Mucosa of rectum (tissue), 2 donors: ENCODE results near the gene GPRC5D.
A peak's percentile ranks its signal among the peaks of the same experiment; 100 is the strongest.

Experiments used
- H3K27ac ChIP-seq, 2 donors: one replicate each; pipeline ENCODE4 v1.7.0; 2013; ENCODE audit warnings: inconsistent platforms in 2 of 2, low read depth in 2 of 2, low read length in 2 of 2
- H3K27me3 ChIP-seq, 2 donors: one replicate each; pipeline ENCODE4 v1.7.0; 2013; ENCODE audit warnings: low read length in 2 of 2; ENCODE audit not compliant: control insufficient read depth in 2 of 2, insufficient read depth in 2 of 2
- H3K36me3 ChIP-seq, 2 donors: one replicate each; pipeline ENCODE4 v1.7.0; 2013; ENCODE audit warnings: low read length in 2 of 2; ENCODE audit not compliant: control insufficient read depth in 2 of 2, insufficient read depth in 2 of 2
- H3K4me1 ChIP-seq, 2 donors: one replicate each; pipeline ENCODE4 v1.7.0; 2013; ENCODE audit warnings: low read length in 2 of 2, mild to moderate bottlenecking in 1 of 2; ENCODE audit not compliant: control insufficient read depth in 2 of 2, insufficient read depth in 2 of 2
- H3K4me3 ChIP-seq, 2 donors: one replicate each; pipeline ENCODE4 v1.7.0; 2013; ENCODE audit warnings: low read length in 2 of 2
- H3K9ac ChIP-seq, 2 donors: one replicate each; pipeline ENCODE4 v1.7.0; 2013; ENCODE audit warnings: low read length in 2 of 2, low read depth in 1 of 2, mild to moderate bottlenecking in 1 of 2
- H3K9me3 ChIP-seq, 2 donors: one replicate each; pipeline ENCODE4 v1.7.0; 2013; ENCODE audit warnings: low read length in 2 of 2; ENCODE audit not compliant: control insufficient read depth in 2 of 2
- donor health status: healthy.
- donor health status: Normal muscosa, but diverticular disease.

Gene GPRC5D

GRCh38 chr12:12891881-12892355 lies 60.1 kb downstream of the GPRC5D start:
- H3K4me3 ChIP-seq, result peak overlapping the region; percentile 79 to 84
- H3K27ac ChIP-seq, result peak overlapping the region; percentile 92 to 97
- no peaks in the 10 kb centered on the region for H3K27me3 ChIP-seq
- H3K4me1 ChIP-seq, result peaks cover 12 to 34% of the 10 kb centered on the region in 2 donors
- H3K9ac ChIP-seq, result peak overlapping the region; percentile 88 to 90
- H3K36me3 ChIP-seq, result no peaks in the 10 kb centered on the region
- H3K9me3 ChIP-seq, result no peaks in the 10 kb centered on the region

GRCh38 chr12:12891080-12891880 lies 60.7 kb downstream of the GPRC5D start, which contains the start of gene GPRC5A:
Gene GPRC5A (plus strand): TSS chr12:12891562. CDS start chr12:12908250, 16,688 bp downstream.
- H3K27me3 ChIP-seq, result no peaks in the 10 kb centered on the region
- peak within 1 kb of the TSS; percentile 79 to 84 for H3K4me3 ChIP-seq
- no peaks in the 10 kb centered on the region for H3K9me3 ChIP-seq
- peaks cover 12 to 35% of the 10 kb centered on the region in 2 donors for H3K4me1 ChIP-seq
- no peaks in the 10 kb centered on the region for H3K36me3 ChIP-seq
- H3K27ac ChIP-seq, result peak within 1 kb of the TSS; percentile 92 to 97
- peak within 1 kb of the TSS; percentile 88 to 90 for H3K9ac ChIP-seq
